Naive thymus-derived CD8-positive, alpha-beta T cell (primary cell): ENCODE results near the gene MEOX2. TPM values are rescaled to one million over a fixed set of nuclear protein-coding genes. Genes with fewer than 3 reads are reported as not detected.

Source experiments
- ATAC-seq, 2 donors: fragments of 150-1000 bp; cut with Tn5 transposase in 1 of 2; sonication (Bioruptor Pico), chemical (Tn5 transposase) in 1 of 2; 1 replicate in 1 of 2; 2 replicates in 1 of 2; pipeline ENCODE4 v1.10.0; 2021; ENCODE audit warnings: mild to moderate bottlenecking in 2 of 2, moderate library complexity in 2 of 2
- POLR2A ChIA-PET: fragments of 350-600 bp; sonication (Branson Sonifier 250); formaldehyde crosslinking; loops from one replicate; lab custom pipeline; 2021; ENCODE audit warnings: antibody characterized with exemption; lab: Charles Lee
- DNase-seq, 10 donors: peaks; one replicate each; pipeline versions ENCODE4 v3.0.0 to v3.0.0-alpha.2; 2020 to 2022
- H3K27ac Mint-ChIP-seq, 10 donors: one replicate each; pipeline ENCODE4 v1.8.0; 2020 to 2022; ENCODE audit warnings: mild to moderate bottlenecking in 10 of 10, mixed read lengths in 10 of 10, moderate library complexity in 4 of 10, inconsistent platforms in 1 of 10
- H3K27me3 Mint-ChIP-seq, 5 donors: one replicate each; pipeline ENCODE4 v1.8.0; 2021 to 2022; ENCODE audit warnings: mixed read lengths in 5 of 5
- H3K36me3 Mint-ChIP-seq, 3 donors: one replicate each; pipeline ENCODE4 v1.8.0; 2020 to 2022; ENCODE audit warnings: mixed read lengths in 3 of 3, mild to moderate bottlenecking in 2 of 3, inconsistent platforms in 1 of 3
- H3K4me1 Mint-ChIP-seq, 4 donors: one replicate each; pipeline ENCODE4 v1.8.0; 2021 to 2022; ENCODE audit warnings: mixed read lengths in 4 of 4
- H3K4me3 Mint-ChIP-seq, 10 donors: one replicate each; pipeline ENCODE4 v1.8.0; 2020 to 2022; ENCODE audit warnings: mild to moderate bottlenecking in 10 of 10, mixed read lengths in 10 of 10, moderate library complexity in 6 of 10, inconsistent platforms in 1 of 10
- H3K9me3 Mint-ChIP-seq, 9 donors: one replicate each; pipeline ENCODE4 v1.8.0; 2020 to 2022; ENCODE audit warnings: mixed read lengths in 9 of 9, mild to moderate bottlenecking in 3 of 9, inconsistent platforms in 1 of 9, moderate library complexity in 1 of 9
- polyA plus RNA-seq, 3 donors: library from polyadenylated mRNA; unstranded; fragments of 300-500 nt; fragmentation: Illumina TruSeq; gene quantifications; one replicate each; pipeline ENCODE4 v1.2.3, GENCODE V29; 2021
- total RNA-seq, 8 experiments: library from RNA in 2 of 8; stranded (reverse) in 2 of 8; gene quantifications; one replicate each; pipeline ENCODE4 v1.2.3 and lab custom pipeline; 2021 to 2026

MEOX2 gene
- total and polyA plus RNA-seq, 5 experiments from 2014 or later = not detected

DNA sequence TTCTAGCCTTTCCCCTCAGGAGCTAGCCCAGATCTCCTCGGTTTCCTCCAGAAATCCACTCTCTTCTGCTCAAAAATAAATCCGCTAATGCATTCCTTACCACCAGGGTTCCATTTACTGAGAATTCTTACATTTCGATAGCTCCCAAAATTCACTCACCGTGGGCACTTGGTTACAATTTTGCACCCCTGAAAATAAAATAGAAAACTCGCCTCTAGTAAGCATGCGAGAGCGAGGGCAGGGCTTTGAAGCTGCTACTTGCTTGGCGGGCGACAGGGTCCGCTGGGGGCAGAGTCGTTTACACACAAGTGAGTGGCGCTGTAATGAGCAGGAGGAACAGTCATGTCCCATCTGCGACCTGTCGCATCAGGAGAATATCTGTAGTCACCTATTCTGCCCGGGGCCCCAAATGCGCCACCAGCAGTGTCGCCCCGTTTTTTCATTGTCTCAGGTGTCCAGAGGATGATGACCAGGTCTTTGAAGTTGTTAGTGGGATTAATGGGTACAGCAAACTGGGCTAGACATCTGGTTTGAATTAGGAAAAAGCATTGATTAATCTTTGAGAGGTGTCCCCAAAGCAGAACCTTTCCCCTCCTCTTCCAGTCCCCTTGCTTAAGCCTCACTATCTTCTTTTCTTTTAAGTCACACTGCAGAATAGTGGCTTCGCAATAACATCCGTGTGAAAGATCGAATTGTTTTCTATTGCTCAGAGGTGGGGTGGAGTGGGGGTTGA is 1.2 kb upstream of the MEOX2 start:
- Mint-ChIP-seq H3K9me3 (peaks cover 0 to 19% (median 0%) of the 10 kb centered on the region in 9 donors), H3K27me3 (peaks cover 16 to 40% (median 30%) of the 10 kb centered on the region in 5 donors), H3K4me1 (peaks cover 0 to 2% (median 0%) of the 10 kb centered on the region in 4 donors), H3K36me3 (peaks cover 0 to 8% (median 5%) of the 10 kb centered on the region in 3 donors), H3K27ac (no peak overlapping the region), H3K4me3 (no peak overlapping the region)
- POLR2A ChIA-PET = no interaction called here
- DNase-seq = no peak
- no peak for ATAC-seq

DNA sequence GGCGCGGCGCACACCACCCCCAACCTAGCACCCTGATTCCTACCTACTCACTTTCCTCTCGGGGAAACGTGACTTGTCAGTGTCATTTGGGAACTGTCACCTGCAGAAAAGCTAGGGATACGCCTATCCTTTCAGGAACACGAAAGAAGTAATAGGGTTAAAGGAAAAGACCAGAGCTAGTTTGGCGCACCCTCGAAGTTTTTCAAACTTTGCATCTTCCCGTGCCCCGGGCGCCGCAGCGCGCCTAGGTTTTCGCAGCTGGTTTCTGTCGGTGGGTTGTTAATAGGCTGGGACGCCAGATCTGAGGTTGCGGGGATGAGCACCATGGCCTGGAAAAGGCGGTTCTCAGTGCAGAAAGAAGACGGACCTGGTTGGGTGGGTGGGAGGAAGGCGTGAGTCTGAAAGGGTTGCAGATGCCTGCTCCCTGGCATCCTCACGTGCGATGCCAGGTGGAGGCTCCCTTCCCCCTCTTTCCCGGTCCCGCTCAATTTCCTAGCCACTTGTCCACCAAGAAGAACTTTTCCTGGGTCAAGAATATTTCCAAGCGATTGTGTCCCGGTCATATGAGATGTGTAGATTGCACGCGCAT is 568 bp upstream of the MEOX2 start:
- no peak overlapping the region for H3K27ac Mint-ChIP-seq
- H3K36me3 Mint-ChIP-seq = peaks cover 0 to 8% (median 5%) of the 10 kb centered on the region in 3 donors
- no peak overlapping the region for H3K4me3 Mint-ChIP-seq
- DNase-seq = no peak
- peaks cover 16 to 40% (median 30%) of the 10 kb centered on the region in 5 donors for H3K27me3 Mint-ChIP-seq
- ATAC-seq = no peak
- POLR2A ChIA-PET = no interaction called here
- peaks cover 0 to 2% (median 0%) of the 10 kb centered on the region in 4 donors for H3K4me1 Mint-ChIP-seq
- H3K9me3 Mint-ChIP-seq = peaks cover 0 to 19% (median 0%) of the 10 kb centered on the region in 9 donors

DNA sequence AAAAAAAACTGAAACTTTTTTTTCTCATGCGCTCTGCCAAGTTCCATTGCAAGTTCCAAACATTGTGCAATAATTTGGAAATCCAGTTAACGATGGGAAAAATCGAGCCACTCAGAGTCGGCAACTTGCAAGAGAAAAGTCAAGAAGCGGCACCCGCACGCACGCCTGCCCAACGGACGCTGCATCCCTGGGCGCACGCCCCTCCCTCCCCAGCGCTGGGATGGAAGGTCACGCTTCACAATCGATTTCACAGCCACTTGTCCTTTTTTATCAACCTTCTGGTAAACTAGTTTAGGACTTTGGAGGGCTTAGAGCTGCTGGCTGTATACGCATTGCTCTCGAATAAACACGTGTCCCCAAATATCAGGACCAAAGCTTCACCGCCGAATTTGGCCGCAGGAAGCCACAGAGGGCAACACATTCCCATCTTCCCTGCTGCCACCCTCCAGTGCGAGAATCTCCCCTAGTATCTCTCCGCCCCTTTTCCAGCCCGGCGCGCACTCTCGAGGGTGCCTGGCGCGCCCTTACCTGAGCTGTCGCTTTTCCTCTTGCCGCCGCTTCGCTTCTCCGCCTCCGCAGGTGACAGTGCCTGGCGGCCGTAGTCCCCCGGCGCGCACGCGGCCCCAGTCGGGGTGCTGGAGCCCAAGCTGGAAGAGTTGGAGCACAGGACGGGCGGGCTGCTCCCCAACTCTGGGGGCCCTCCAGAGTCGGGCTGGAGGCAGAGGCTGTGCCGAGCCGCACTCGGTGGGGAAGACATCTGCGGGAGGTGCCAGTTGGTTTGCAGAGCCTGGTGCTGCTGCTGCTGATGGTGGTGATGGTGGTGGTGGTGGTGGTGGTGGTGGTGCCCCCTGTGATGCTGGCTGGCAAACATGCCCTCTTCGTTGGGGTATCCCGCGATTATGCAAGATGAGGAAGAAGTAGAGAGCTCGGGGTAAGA is 857 bp downstream of the MEOX2 start:
- Mint-ChIP-seq H3K4me3 (no peak overlapping the region), H3K9me3 (peaks cover 0 to 19% (median 0%) of the 10 kb centered on the region in 9 donors), H3K4me1 (peaks cover 0 to 2% (median 0%) of the 10 kb centered on the region in 4 donors), H3K36me3 (peaks cover 0 to 8% (median 5%) of the 10 kb centered on the region in 3 donors), H3K27ac (peak overlapping the region in 1 of 10 donors; percentile 13), H3K27me3 (peaks cover 16 to 40% (median 29%) of the 10 kb centered on the region in 5 donors)
- no peak for DNase-seq
- ATAC-seq = no peak
- POLR2A ChIA-PET = no interaction called here

DNA sequence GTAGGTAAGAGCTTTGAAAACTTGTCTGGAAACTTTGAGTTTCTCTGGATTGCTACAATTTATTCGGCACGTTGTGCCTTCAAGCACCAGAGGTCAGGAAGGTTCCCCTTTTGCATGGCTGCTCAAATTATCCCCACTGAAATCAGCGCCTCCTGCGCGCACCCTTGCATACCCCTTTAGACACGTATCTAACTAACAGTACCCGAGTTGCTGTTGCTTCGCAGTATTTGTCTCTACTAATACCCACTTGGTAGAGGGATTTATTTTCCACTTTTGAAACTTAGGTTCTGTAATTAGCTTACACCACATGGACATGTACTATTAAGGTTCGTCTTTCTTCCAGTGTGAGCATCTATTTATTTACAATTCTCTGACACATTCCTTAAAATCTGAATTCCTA is 1.6 kb downstream of the MEOX2 start:
- Mint-ChIP-seq H3K4me3 (no peak overlapping the region), H3K27me3 (peaks cover 16 to 40% (median 29%) of the 10 kb centered on the region in 5 donors), H3K4me1 (peaks cover 0 to 2% (median 0%) of the 10 kb centered on the region in 4 donors), H3K9me3 (peaks cover 0 to 19% (median 0%) of the 10 kb centered on the region in 9 donors), H3K36me3 (peaks cover 0 to 8% (median 5%) of the 10 kb centered on the region in 3 donors), H3K27ac (no peak overlapping the region)
- POLR2A ChIA-PET = no interaction called here
- DNase-seq = no peak
- ATAC-seq = no peak

DNA sequence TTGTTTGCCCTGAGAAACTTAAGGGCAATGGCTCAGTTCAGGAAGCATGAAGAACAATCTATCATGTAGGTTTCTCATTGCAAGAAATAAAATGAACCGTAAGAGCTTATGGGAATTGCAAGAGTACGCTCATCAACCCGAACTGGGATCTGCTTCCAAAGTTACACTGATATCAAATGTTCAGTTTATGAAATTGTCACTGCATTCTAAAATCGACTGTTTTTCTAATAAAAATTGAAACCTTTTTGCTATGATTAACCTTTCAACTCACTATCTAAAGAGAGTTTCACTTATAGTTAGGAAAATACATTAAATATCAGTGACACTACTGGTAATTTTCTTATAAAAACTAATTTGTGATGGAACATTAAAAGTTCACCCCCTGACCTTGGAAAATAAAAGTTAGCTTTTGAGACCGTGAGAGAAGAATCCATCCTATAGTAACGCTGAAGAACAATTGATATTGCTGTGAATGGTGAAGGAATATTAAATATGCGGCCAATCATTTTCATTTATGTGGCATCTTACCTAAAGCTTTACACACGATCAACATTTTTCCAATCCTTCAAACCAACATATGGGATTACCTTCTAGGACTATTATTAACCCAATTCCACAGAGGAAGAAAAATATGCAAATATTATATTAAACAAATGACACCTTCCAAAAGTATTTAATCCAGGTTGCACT is 2.2 kb downstream of the MEOX2 start:
- peaks cover 0 to 8% (median 5%) of the 10 kb centered on the region in 3 donors for H3K36me3 Mint-ChIP-seq
- no peak overlapping the region for H3K4me3 Mint-ChIP-seq
- no peak for ATAC-seq
- H3K4me1 Mint-ChIP-seq = peaks cover 0 to 2% (median 0%) of the 10 kb centered on the region in 4 donors
- H3K27me3 Mint-ChIP-seq = peaks cover 16 to 40% (median 29%) of the 10 kb centered on the region in 5 donors
- POLR2A ChIA-PET = no interaction called here
- DNase-seq = no peak
- H3K27ac Mint-ChIP-seq = no peak overlapping the region
- peaks cover 0 to 19% (median 0%) of the 10 kb centered on the region in 9 donors for H3K9me3 Mint-ChIP-seq

DNA sequence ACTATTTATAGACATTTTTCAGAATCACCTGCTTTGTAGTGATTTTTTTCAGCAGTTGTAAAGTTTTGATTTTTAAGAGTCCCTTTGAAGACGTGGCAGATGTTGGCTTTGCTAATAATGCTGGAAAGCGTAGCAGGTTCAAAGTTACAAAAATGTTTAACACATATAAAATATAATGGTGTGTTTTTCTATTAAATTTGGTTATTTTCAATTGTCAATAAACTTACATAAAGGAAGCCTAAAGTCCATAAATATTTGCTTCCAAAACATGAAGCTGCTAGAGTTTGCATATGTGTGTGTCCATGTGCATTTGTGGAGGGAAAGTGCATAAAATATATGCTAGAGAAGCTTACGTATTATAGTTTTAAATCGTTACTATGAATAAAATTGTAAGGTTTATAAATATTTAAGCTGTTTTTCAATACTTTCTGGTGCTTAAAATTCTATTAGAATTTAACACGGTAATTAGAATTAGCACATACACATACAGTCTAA is 3.7 kb downstream of the MEOX2 start:
- Mint-ChIP-seq H3K4me3 (no peak overlapping the region), H3K27me3 (peaks cover 14 to 33% (median 25%) of the 10 kb centered on the region in 5 donors), H3K36me3 (peaks cover 0 to 8% (median 5%) of the 10 kb centered on the region in 3 donors), H3K9me3 (peaks cover 0 to 19% (median 0%) of the 10 kb centered on the region in 9 donors), H3K27ac (no peak overlapping the region), H3K4me1 (peaks cover 0 to 2% (median 0%) of the 10 kb centered on the region in 4 donors)
- DNase-seq = no peak
- POLR2A ChIA-PET = no interaction called here
- no peak for ATAC-seq

DNA sequence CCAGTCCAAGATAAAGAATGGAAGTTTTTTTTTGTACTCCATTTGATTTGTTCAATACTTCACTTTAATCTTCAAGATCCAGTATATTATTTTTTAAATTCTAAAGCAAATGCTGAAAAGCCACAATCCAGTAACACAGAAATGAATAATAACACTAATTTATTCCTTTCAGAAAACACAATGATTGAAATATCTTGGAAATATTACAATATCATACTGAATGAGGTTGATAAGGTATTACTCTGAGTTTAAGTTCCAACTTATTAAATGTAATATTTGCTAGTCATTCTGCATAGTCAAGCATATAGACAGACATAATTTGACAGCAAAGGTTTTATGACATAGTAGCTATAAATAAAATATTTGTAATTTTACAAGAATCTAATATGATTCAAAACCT is 4.4 kb downstream of the MEOX2 start:
- POLR2A ChIA-PET = no interaction called here
- no peak overlapping the region for H3K27ac Mint-ChIP-seq
- peaks cover 0 to 14% (median 0%) of the 10 kb centered on the region in 9 donors for H3K9me3 Mint-ChIP-seq
- no peak for DNase-seq
- no peak overlapping the region for H3K4me3 Mint-ChIP-seq
- peaks cover 10 to 27% (median 21%) of the 10 kb centered on the region in 5 donors for H3K27me3 Mint-ChIP-seq
- no peak for ATAC-seq
- H3K4me1 Mint-ChIP-seq = peaks cover 0 to 2% (median 0%) of the 10 kb centered on the region in 4 donors
- peaks cover 0 to 8% (median 3%) of the 10 kb centered on the region in 3 donors for H3K36me3 Mint-ChIP-seq

DNA sequence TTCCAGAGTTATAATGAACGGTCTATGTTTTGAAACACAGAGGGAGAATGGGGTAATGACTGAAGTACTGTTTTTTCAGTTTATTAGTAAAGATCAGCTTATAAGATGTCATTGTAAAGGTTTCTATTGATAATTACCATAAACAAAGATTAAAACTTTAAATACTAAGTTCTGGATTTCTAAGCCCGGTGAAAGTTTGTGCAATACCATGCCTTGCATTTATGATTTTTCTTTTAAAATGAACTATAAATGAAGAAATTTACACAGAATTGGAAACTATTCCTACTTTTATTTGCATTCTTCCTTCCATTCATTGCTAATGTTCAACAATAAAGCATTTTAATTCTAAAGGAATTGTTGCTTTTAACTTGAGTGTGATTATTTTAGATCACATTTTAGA is 4.9 kb downstream of the MEOX2 start:
- Mint-ChIP-seq H3K27me3 (peaks cover 10 to 22% (median 18%) of the 10 kb centered on the region in 5 donors), H3K36me3 (peaks cover 0 to 8% (median 3%) of the 10 kb centered on the region in 3 donors), H3K4me3 (no peak overlapping the region), H3K9me3 (peaks cover 0 to 11% (median 0%) of the 10 kb centered on the region in 9 donors), H3K27ac (no peak overlapping the region), H3K4me1 (peaks cover 0 to 2% (median 0%) of the 10 kb centered on the region in 4 donors)
- DNase-seq (no peak), ATAC-seq (no peak)
- POLR2A ChIA-PET = no interaction called here

DNA sequence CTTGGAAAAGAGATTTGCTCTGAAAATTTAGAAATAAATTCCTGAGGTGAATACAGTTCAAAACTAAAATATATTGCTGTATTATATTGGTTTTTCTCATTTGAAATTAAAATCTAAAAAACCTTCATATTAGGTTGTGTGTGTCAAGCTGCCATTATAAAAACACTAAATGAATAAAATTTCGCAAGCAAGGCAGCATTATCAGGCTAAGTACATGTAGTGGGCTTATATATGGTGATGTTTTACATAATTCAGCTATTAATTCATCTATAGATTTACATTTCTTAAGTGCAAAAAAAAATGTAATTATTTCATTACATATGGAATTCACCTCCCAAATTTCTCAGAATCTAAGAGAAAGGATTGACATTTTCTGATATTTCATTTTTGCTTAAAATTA is 5.3 kb downstream of the MEOX2 start:
- POLR2A ChIA-PET = no interaction called here
- Mint-ChIP-seq H3K4me3 (no peak overlapping the region), H3K4me1 (peaks cover 0 to 1% (median 0%) of the 10 kb centered on the region in 4 donors), H3K36me3 (peaks cover 0 to 7% (median under 1%) of the 10 kb centered on the region in 3 donors), H3K27ac (no peak overlapping the region), H3K27me3 (peaks cover 6 to 18% (median 13%) of the 10 kb centered on the region in 5 donors), H3K9me3 (peaks cover 0 to 8% (median 0%) of the 10 kb centered on the region in 9 donors)
- DNase-seq (no peak), ATAC-seq (no peak)

DNA sequence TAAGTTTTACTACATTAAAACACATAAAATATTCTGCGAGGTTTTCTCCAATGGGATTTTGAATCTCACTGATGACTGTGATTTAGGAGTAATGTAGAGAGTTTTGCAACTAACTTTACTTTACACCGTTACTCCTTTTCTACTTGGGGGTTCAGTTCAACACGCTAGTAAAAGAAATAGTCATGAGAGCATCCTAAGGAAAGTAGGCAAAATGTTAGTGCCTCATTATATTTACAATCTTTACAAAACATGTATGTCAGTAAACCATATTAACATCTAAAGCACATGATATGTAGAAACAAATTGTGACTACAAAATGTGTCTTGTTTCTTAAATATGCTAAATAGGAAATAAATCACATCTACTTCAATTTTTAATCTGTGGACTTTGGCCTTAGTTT is 6.0 kb downstream of the MEOX2 start:
- peaks cover 0 to 12% (median 6%) of the 10 kb centered on the region in 5 donors for H3K27me3 Mint-ChIP-seq
- H3K27ac Mint-ChIP-seq = no peak overlapping the region
- peaks cover 0 to 5% (median 0%) of the 10 kb centered on the region in 9 donors for H3K9me3 Mint-ChIP-seq
- POLR2A ChIA-PET = no interaction called here
- H3K4me3 Mint-ChIP-seq = no peak overlapping the region
- peaks cover 0 to 4% (median 0%) of the 10 kb centered on the region in 3 donors for H3K36me3 Mint-ChIP-seq
- ATAC-seq (no peak), DNase-seq (no peak)
- H3K4me1 Mint-ChIP-seq = no peaks in the 10 kb centered on the region

DNA sequence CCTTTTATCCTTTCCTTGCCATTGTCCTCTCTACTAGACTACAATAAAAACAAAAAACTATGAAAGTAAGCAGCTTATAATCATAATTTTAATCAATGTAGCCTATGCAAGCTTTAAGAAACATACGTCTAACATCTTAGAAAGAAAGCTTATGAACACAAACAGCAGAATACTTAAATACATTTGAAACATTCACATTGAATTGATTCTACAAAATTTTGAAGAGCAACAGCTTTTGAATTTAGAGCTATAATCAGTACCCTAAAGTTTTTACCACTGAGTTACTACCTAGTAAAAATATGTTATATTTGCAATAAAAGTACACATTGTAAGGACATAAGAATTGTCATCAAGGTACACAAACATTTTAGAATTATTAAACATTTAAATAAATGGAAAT is 7.2 kb downstream of the MEOX2 start:
- DNase-seq = no peak

More for the DNA sequence above, 7.2 kb downstream of the MEOX2 start:
- no peak for ATAC-seq
- peaks cover 0 to 6% (median 0%) of the 10 kb centered on the region in 5 donors for H3K27me3 Mint-ChIP-seq
- peaks cover 0 to 2% (median 0%) of the 10 kb centered on the region in 3 donors for H3K36me3 Mint-ChIP-seq
- no peaks in the 10 kb centered on the region for H3K4me1 Mint-ChIP-seq
- no peak overlapping the region for H3K4me3 Mint-ChIP-seq
- H3K27ac Mint-ChIP-seq = no peak overlapping the region
- peaks cover 0 to 3% (median 0%) of the 10 kb centered on the region in 9 donors for H3K9me3 Mint-ChIP-seq
- POLR2A ChIA-PET = no interaction called here
